Endothelial cell (in vitro differentiated cells): ENCODE data around the gene LRP5. TPM values are rescaled to one million over a fixed set of nuclear protein-coding genes. Genes with fewer than 3 reads are reported as not detected.

Experiments
- DNase-seq: peaks from one replicate; pipeline ENCODE4 v3.0.0; 2021; ENCODE audit warnings: low spot score
- H3K27ac Mint-ChIP-seq: one replicate; pipeline ENCODE4 v1.8.0; 2021; ENCODE audit warnings: mixed read lengths, inconsistent platforms; ENCODE audit not compliant: unreplicated experiment
- H3K27me3 Mint-ChIP-seq: one replicate; pipeline ENCODE4 v1.8.0; 2021; ENCODE audit warnings: mild to moderate bottlenecking, moderate library complexity, mixed read lengths, inconsistent platforms; ENCODE audit not compliant: unreplicated experiment
- H3K36me3 Mint-ChIP-seq: one replicate; pipeline ENCODE4 v1.8.0; 2021; ENCODE audit warnings: mild to moderate bottlenecking, low read depth, mixed read lengths, inconsistent platforms; ENCODE audit not compliant: unreplicated experiment
- H3K4me1 Mint-ChIP-seq: one replicate; pipeline ENCODE4 v1.8.0; 2021; ENCODE audit warnings: mild to moderate bottlenecking, mixed read lengths, inconsistent platforms; ENCODE audit not compliant: unreplicated experiment
- H3K4me3 Mint-ChIP-seq: one replicate; pipeline ENCODE4 v1.8.0; 2021; ENCODE audit warnings: mild to moderate bottlenecking, mixed read lengths, inconsistent platforms; ENCODE audit not compliant: unreplicated experiment
- H3K9me3 Mint-ChIP-seq: one replicate; pipeline ENCODE4 v1.8.0; 2021; ENCODE audit warnings: mixed read lengths, inconsistent platforms; ENCODE audit not compliant: unreplicated experiment
- CTCF ChIP-seq: fragments of 200-600 bp; sonication (generic); IDR thresholded peaks from one replicate; pipeline ENCODE4 v1.5.0; 2021; ENCODE audit warnings: antibody characterized with exemption; ENCODE audit not compliant: unreplicated experiment
- total RNA-seq: library from RNA; stranded (reverse); fragmentation: NEBNext Ultra II Directional; extraction: Animal tissue kit (Norgen Biotek cat#: 25700); gene quantifications from one replicate; pipeline ENCODE4 v1.2.1, GENCODE V29; 2021; ENCODE audit not compliant: unreplicated experiment

The LRP5 gene
- total RNA-seq, 1 donor from 2014 or later = 72.3 TPM

DNA sequence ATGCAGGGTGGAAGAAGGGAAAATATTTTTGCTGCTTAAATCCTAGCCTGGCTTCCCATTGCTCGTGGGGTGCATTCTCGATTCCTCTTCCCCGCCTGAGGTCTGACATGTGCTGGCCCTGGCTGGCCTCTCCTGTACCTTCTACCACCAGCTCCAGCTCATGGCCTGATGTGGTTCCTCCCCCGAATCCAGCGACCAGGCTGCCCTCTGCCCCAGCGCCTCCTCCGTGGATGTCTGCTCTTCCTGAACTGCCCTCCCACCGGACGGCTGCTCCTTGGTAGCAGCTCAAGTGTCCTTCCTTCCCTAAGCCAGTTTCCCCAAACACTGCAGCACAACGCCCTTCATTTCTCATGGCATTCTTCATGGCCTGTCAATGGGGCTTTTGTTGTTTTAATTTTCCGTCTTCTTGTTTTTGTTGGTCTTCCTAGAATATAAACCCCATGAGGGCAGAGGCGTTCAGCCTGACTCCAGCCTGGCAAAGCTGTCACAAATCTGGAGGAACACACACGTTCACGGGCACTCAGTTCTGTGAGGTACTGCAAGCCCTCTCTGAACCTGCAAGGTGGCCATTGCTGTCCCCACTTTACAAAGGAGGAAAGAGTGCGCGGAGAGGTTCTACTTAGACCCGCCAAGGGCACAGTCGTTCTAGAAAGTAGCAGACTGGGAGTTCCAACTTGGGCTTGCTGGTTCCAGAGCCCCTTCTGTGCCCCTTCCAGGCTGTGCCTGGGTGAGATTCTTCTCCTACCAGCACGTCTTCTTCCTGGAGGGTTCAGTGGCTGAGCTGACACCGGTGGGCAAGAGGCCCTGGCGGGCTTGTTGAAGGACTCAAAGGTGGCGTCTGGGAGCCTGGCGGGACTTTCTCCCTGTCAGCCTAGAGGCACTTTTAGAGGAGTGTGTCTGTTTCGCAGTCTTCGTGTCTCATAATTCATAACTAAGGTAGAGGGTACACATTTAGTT is 953 bp upstream of the LRP5 start:
- DNase-seq = no peak
- no peak for TF ChIP-seq CTCF
- H3K27ac Mint-ChIP-seq = no peak overlapping the region
- peak overlapping the region; percentile 81 for H3K4me3 Mint-ChIP-seq
- H3K27me3 Mint-ChIP-seq = peaks cover 17% of the 10 kb centered on the region
- H3K4me1 Mint-ChIP-seq = peaks cover 42% of the 10 kb centered on the region
- H3K36me3 Mint-ChIP-seq = peaks cover 6% of the 10 kb centered on the region
- H3K9me3 Mint-ChIP-seq = no peaks in the 10 kb centered on the region

DNA sequence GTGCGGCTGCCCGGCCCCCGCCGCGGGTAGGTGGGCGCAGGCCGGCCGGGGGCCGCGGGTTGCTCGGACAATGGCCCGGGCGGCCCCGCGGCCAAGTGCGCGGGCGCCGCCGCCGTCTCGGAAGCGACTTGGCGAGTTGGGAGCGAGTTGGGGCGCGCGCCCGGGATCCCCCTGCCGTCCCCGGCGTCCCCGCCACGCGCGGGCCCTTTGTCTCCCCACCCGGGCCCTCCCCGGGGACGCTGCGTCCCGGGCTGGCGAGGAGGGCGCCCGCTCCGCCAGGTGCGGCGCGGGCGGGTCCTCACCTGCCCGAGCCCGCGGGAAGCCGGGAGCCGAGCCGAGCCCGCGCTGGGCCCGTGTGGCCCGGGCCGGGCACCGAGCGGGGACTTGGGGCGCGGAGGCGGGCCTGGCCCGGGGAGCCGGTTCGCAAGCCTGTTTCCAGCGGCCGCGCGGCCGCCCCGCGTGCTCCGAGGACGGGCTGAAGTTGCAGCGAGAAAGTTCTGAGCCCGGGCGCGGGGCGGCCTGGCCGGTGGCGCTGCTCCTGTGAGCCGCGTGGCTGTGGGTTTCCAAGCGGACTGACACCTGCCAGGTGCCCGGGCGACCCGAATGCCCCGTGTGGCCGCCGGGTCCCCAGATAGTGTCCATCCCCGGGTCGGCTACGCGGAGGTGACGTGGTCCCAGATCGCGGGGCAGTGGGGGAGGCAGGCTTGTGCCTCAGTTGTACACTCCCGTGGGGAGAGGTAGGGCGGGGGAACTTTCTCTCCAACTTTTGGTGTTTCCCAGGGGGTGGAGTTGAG is 586 bp downstream of the LRP5 start:
- no peak for TF ChIP-seq CTCF
- H3K36me3 Mint-ChIP-seq = peaks cover 6% of the 10 kb centered on the region
- peak overlapping the region; percentile 55 for H3K27ac Mint-ChIP-seq
- H3K4me1 Mint-ChIP-seq = peaks cover 45% of the 10 kb centered on the region
- H3K9me3 Mint-ChIP-seq = no peaks in the 10 kb centered on the region
- peaks cover 17% of the 10 kb centered on the region for H3K27me3 Mint-ChIP-seq
- no peak for DNase-seq
- H3K4me3 Mint-ChIP-seq = peak overlapping the region; percentile 96

DNA sequence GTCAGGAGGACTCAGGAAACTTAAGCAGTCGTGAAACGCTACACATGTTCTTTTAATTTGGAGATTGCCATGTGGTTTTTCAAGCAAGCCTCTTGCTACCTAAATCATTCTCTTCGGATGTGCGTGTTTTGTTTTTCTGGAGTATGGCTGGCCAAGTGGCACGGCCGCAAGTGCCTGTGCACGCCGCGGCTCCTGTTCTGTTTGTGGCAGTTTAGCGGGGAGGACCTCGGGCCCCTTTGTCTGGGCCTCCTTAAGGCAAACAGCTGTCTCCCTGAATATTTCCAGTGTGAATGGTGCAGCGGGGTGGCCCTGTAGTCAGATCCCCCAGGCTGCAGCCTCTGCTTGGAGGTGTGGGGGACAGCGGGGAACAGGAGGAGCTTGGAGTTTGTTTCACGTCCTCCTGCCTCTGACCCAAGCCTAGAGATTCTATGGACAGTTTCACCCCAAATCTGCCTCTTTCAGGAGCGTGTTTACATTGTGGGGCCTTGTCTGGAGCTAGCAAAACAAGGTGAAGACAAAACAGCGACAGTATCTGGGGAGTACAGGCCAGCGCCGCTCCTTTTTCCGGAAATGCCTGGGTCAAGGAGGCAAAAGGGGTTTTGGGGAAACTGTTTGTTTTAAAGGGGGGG is 1.3 kb downstream of the LRP5 start:
- no peak for DNase-seq

More for the DNA sequence above, 1.3 kb downstream of the LRP5 start:
- H3K36me3 Mint-ChIP-seq = peaks cover 6% of the 10 kb centered on the region
- TF ChIP-seq CTCF = no peak
- peaks cover 17% of the 10 kb centered on the region for H3K27me3 Mint-ChIP-seq
- H3K4me1 Mint-ChIP-seq = peaks cover 45% of the 10 kb centered on the region
- H3K27ac Mint-ChIP-seq = peak overlapping the region; percentile 55
- no peaks in the 10 kb centered on the region for H3K9me3 Mint-ChIP-seq
- peak overlapping the region; percentile 96 for H3K4me3 Mint-ChIP-seq
